ENCODE measurements around the gene GLP2R.

- TF ChIP-seq EZH2 (IDR thresholded peaks at IDR 0.05) (no peak), POLR2AphosphoS5 (IDR thresholded peaks at IDR 0.05; ENCODE audit: borderline replicate concordance, low read depth, low read length) (no peak), FOXP2 (optimal IDR thresholded peaks at IDR 0.05; ENCODE audit: control extremely low read depth, extremely low read length, insufficient read depth) (no peak)
Measured at GRCh38 chr17:9825641-9826150, at the start of gene GLP2R.

All from SK-N-MC (cell line).